PC-3 (cell line): ENCODE results near the gene ANKRD52. TPM values are rescaled to one million over a fixed set of nuclear protein-coding genes. Genes with fewer than 3 reads are reported as not detected.

Experiments
- ATAC-seq: fragments of 200-7000 bp; cut with Tn5 transposase; 2 replicates; pipeline ENCODE4 v1.9.1; 2020; ENCODE audit warnings: mild to moderate bottlenecking, moderate library complexity
- BruUV-seq: library from RNA; stranded (reverse); fragments of 400-500 nt; replicated peaks from 2 replicates; lab custom pipeline; 2021; lab: Mats Ljungman, UMichigan
- CTCF ChIA-PET: fragments of 300-600 bp; sonication (Branson Sonifier 250); formaldehyde crosslinking; loops from one replicate; lab custom pipeline; 2022; ENCODE audit warnings: antibody characterized with exemption; lab: Charles Lee
- POLR2A ChIA-PET: fragments of 300-600 bp; sonication (Branson Sonifier 250); formaldehyde crosslinking; loops from one replicate; lab custom pipeline; 2022; ENCODE audit warnings: antibody characterized with exemption; ENCODE audit not compliant: unreplicated experiment; lab: Charles Lee
- DNase-seq: peaks from one replicate; pipeline ENCODE4 v3.0.0-alpha.2; 2015
- H2AFZ ChIP-seq: fragments of 300-600 bp; sonication (generic); 2 replicates; pipeline ENCODE4 v1.6.0; 2016; ENCODE audit warnings: antibody characterized with exemption, low read length
- H3F3A ChIP-seq: fragments of 300-600 bp; sonication (generic); one replicate; pipeline ENCODE4 v1.6.0; 2017; ENCODE audit warnings: antibody characterized with exemption, low read length, control low read depth, mild to moderate bottlenecking; ENCODE audit not compliant: unreplicated experiment
- H3K27ac ChIP-seq: fragments of 300-600 bp; sonication (generic); 2 replicates; pipeline ENCODE4 v1.5.1; 2016; ENCODE audit warnings: mild to moderate bottlenecking, low read length
- H3K27me3 ChIP-seq: fragments of 300-600 bp; sonication (generic); 2 replicates; pipeline ENCODE4 v1.6.1; 2016; ENCODE audit warnings: low read length, mixed read lengths
- H3K36me3 ChIP-seq: fragments of 300-600 bp; sonication (generic); 2 replicates; pipeline ENCODE4 v1.6.1; 2016; ENCODE audit warnings: low read depth, mixed run types, low read length, mixed read lengths
- H3K4me1 ChIP-seq: fragments of 300-600 bp; sonication (generic); 2 replicates; pipeline ENCODE4 v1.5.1; 2016; ENCODE audit warnings: low read length; ENCODE audit not compliant: insufficient read depth
- H3K4me2 ChIP-seq: fragments of 300-600 bp; sonication (generic); 2 replicates; pipeline ENCODE4 v1.6.0; 2016; ENCODE audit warnings: low read length
- H3K4me3 ChIP-seq: fragments of 300-600 bp; sonication (generic); 2 replicates; pipeline ENCODE4 v1.5.1; 2016; ENCODE audit warnings: mild to moderate bottlenecking, low read length, mixed read lengths
- H3K79me2 ChIP-seq: fragments of 300-600 bp; sonication (generic); 2 replicates; pipeline ENCODE4 v1.6.1; 2017; ENCODE audit warnings: low read length, mixed read lengths
- H3K9ac ChIP-seq: fragments of 300-600 bp; sonication (generic); 2 replicates; pipeline ENCODE4 v1.6.0; 2016; ENCODE audit warnings: mild to moderate bottlenecking, low read length
- H3K9me2 ChIP-seq: fragments of 300-600 bp; sonication (generic); replicated peaks from 2 replicates; pipeline ENCODE4 v1.6.1; 2016; ENCODE audit warnings: mixed run types, low read length, mixed read lengths
- H3K9me3 ChIP-seq: fragments of 300-600 bp; sonication (generic); 2 replicates; pipeline ENCODE4 v1.6.1; 2016; ENCODE audit warnings: low read length, mixed read lengths
- H4K20me1 ChIP-seq: fragments of 300-600 bp; sonication (generic); 2 replicates; pipeline ENCODE4 v1.6.1; 2016; ENCODE audit warnings: low read length, mixed read lengths
- EZH2 ChIP-seq: fragments of 300-600 bp; sonication (generic); IDR thresholded peaks from one replicate; pipeline ENCODE4 v1.6.1; 2017; ENCODE audit warnings: antibody characterized with exemption, mild to moderate bottlenecking, low read length; ENCODE audit not compliant: unreplicated experiment
- EZH2phosphoT487 ChIP-seq: fragments of 300-600 bp; sonication (generic); IDR thresholded peaks from 2 replicates; pipeline ENCODE4 v1.6.1; 2018; ENCODE audit warnings: mild to moderate bottlenecking, antibody characterized with exemption, low read length, borderline replicate concordance
- intact Hi-C: fragments of 100-400 bp; cut with micrococcal nuclease; formaldehyde crosslinking; loops from 2 replicates; pipeline ENCODE4 v1.9.0; 2023
- total RNA-seq: library from RNA; depleted of rRNA; stranded (reverse); fragments of >200 nt; gene quantifications from 2 replicates; pipeline ENCODE4 v1.2.3, GENCODE V29; 2014
- TF ChIP-seq, protein P1 (sequence below): fragments of 300-600 bp; sonication (generic); conservative IDR thresholded peaks from 2 replicates; pipeline ENCODE4 v1.5.1; 2017; ENCODE audit warnings: antibody characterized with exemption, low read depth, mild to moderate bottlenecking, low read length

ANKRD52 gene
- total RNA-seq, 1 experiment from 2014 or later, result 19.1 TPM

DNA sequence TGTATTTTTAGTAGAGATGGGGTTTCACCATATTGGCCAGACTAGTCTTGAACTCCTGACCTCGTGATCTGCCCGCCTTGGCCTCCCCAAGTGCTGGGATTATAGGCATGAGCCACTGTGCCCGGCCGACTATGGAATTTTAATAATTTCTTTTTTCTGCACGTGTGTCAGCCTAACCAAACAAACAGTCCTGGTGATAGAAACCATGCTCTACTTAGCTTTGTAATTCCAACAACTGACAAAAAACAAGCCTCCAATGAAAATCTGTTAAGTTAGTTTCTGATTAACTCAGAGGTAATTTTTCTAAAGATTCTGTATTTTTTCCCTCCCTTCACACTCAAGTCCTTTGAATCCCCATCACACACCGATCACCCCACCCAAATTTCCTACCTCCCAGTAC is 23.8 kb upstream of the ANKRD52 start:
- ChIA-PET POLR2A (no interaction called here), CTCF (no interaction called here)
- no TSS peak for BruUV-seq
- TF ChIP-seq EZH2phosphoT487 (no peak), EZH2 (no peak)
- TF ChIP-seq, protein P1, sequence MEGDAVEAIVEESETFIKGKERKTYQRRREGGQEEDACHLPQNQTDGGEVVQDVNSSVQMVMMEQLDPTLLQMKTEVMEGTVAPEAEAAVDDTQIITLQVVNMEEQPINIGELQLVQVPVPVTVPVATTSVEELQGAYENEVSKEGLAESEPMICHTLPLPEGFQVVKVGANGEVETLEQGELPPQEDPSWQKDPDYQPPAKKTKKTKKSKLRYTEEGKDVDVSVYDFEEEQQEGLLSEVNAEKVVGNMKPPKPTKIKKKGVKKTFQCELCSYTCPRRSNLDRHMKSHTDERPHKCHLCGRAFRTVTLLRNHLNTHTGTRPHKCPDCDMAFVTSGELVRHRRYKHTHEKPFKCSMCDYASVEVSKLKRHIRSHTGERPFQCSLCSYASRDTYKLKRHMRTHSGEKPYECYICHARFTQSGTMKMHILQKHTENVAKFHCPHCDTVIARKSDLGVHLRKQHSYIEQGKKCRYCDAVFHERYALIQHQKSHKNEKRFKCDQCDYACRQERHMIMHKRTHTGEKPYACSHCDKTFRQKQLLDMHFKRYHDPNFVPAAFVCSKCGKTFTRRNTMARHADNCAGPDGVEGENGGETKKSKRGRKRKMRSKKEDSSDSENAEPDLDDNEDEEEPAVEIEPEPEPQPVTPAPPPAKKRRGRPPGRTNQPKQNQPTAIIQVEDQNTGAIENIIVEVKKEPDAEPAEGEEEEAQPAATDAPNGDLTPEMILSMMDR, result no peak
- intact Hi-C loops, result no loop called here
- H3K4me1 ChIP-seq, result no peaks in the 10 kb centered on the region
- no peaks in the 10 kb centered on the region for H3K9me3 ChIP-seq
- H3K36me3 ChIP-seq, result peaks cover 60% of the 10 kb centered on the region
- H3K79me2 ChIP-seq, result peaks cover 7% of the 10 kb centered on the region; the same call in 1 of the 2 replicates
- no peaks in the 10 kb centered on the region; the same call in 1 of the 2 replicates for H4K20me1 ChIP-seq
- H3K4me3 ChIP-seq, result no peak overlapping the region
- no peaks in the 10 kb centered on the region for H3F3A ChIP-seq
- ATAC-seq (no peak), DNase-seq (no peak)
- H3K27me3 ChIP-seq, result no peaks in the 10 kb centered on the region
- no peaks in the 10 kb centered on the region for H3K9me2 ChIP-seq
- H2AFZ ChIP-seq, result no peak overlapping the region
- no peak overlapping the region for H3K4me2 ChIP-seq
- no peak overlapping the region for H3K9ac ChIP-seq
- no peak overlapping the region for H3K27ac ChIP-seq

DNA sequence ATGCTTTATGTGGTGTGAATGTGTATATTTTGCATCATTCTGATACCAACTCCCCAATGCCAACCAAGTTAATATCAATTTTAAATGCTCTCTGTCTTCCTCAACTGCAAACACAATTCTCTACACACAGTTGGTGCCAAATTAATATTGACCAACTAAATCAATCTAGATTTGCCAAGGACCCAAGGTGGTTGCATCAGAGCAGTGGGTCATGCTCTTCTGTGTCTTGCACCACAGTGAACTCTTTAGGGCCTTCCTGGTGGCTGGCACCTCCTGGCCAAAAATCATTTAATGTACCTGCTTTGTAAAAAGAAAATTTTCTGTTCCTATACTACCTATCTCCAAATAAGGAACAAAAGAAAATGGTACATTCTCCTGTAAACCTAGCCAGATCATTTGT is 22.7 kb upstream of the ANKRD52 start:
- TF ChIP-seq EZH2phosphoT487 (no peak), EZH2 (no peak)
- TF ChIP-seq, protein P1, result no peak
- ATAC-seq (no peak), DNase-seq (no peak)
- BruUV-seq, result no TSS peak
- no peak overlapping the region for H3K4me3 ChIP-seq
- POLR2A ChIA-PET, result no interaction called here
- no peak overlapping the region for H3K27ac ChIP-seq
- H3F3A ChIP-seq, result no peaks in the 10 kb centered on the region
- H2AFZ ChIP-seq, result no peak overlapping the region
- intact Hi-C loops, result no loop called here
- H3K4me1 ChIP-seq, result no peaks in the 10 kb centered on the region
- peaks cover 57% of the 10 kb centered on the region for H3K36me3 ChIP-seq
- no peak overlapping the region for H3K4me2 ChIP-seq
- H3K9ac ChIP-seq, result no peak overlapping the region
- H3K9me2 ChIP-seq, result no peaks in the 10 kb centered on the region
- no peaks in the 10 kb centered on the region for H3K79me2 ChIP-seq
- no peaks in the 10 kb centered on the region for H4K20me1 ChIP-seq
- no peaks in the 10 kb centered on the region for H3K27me3 ChIP-seq
- CTCF ChIA-PET, result no interaction called here
- no peaks in the 10 kb centered on the region for H3K9me3 ChIP-seq

DNA sequence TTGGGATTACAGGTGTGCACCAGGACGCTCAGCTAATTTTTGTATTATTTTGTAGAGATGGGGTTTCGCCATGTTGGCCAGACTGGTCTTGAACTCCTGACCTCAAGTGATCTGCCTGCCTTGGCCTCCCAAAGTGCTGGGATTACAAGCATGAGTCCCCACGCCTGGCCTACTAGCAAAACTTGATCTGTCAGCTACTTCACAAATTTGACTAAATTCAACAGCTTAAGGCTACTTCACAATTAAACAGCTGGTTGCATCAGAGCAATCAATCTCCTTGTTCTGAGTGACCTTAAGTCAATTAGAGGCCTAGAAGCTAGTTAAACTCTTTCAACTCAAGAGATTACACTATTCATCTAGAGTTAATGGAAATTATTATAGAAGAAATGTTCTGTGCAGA is 20.7 kb upstream of the ANKRD52 start:
- Histone ChIP-seq H3K79me2 (no peaks in the 10 kb centered on the region), H3K4me1 (no peaks in the 10 kb centered on the region), H3K36me3 (peaks cover 64% of the 10 kb centered on the region), H3K9me3 (no peaks in the 10 kb centered on the region), H3K27me3 (no peaks in the 10 kb centered on the region), H3K4me3 (no peak overlapping the region), H4K20me1 (no peaks in the 10 kb centered on the region), H3F3A (no peaks in the 10 kb centered on the region), H3K4me2 (no peak overlapping the region), H3K9me2 (no peaks in the 10 kb centered on the region), H3K27ac (no peak overlapping the region), H3K9ac (no peak overlapping the region), H2AFZ (no peak overlapping the region)
- ChIA-PET POLR2A (no interaction called here), CTCF (no interaction called here)
- BruUV-seq, result no TSS peak
- ATAC-seq (no peak), DNase-seq (no peak)
- TF ChIP-seq, protein P1, result no peak
- TF ChIP-seq EZH2 (no peak), EZH2phosphoT487 (no peak)
- intact Hi-C loops, result no loop called here
